Left ventricle myocardium superior (tissue), 1 donor: ENCODE data around the gene CDH7. TPM values are rescaled to one million over a fixed set of nuclear protein-coding genes. Genes with fewer than 3 reads are reported as not detected.

ENCODE experiments used
- ATAC-seq: fragments of 200-7000 bp; cut with Tn5 transposase; one replicate; pipeline ENCODE4 v1.9.1; 2020; ENCODE audit warnings: mild to moderate bottlenecking, moderate library complexity
- DNase-seq: peaks from one replicate; pipeline ENCODE4 v3.0.0-alpha.2; 2020
- intact Hi-C: fragments of 100-400 bp; cut with micrococcal nuclease; formaldehyde crosslinking; loops from one replicate; pipeline ENCODE4 v1.11.0; 2022
- total RNA-seq: library from RNA; stranded (reverse); fragmentation: NEBNext Ultra II Directional; extraction: Animal tissue kit (Norgen Biotek cat#: 25700); gene quantifications from one replicate; pipeline ENCODE4 v1.2.1, GENCODE V29; 2021
- donor health status: DM: no; HTN: yes; CAD: no; lungs with severe emphysema.

The CDH7 gene
- total RNA-seq, 1 donor from 2014 or later = 0.05 TPM

GRCh38 chr18:65869527-65869926 is 118.7 kb downstream of the CDH7 start:
- ATAC-seq = no peak
- intact Hi-C loops = no loop called here
- DNase-seq = no peak

- ATAC-seq = no peak
- intact Hi-C loops = no loop called here
Measured at GRCh38 chr18:65876310-65876709, 125.5 kb downstream of the CDH7 start.

GRCh38 chr18:65897292-65897691 is 146.5 kb downstream of the CDH7 start:
- intact Hi-C loops = no loop called here
- ATAC-seq (no peak), DNase-seq (no peak)

More at GRCh38 chr18:65876310-65876709, 125.5 kb downstream of the CDH7 start:
- DNase-seq = no peak

GRCh38 chr18:65901522-65901921 is 150.7 kb downstream of the CDH7 start:
- ATAC-seq = no peak
- intact Hi-C loops = no loop called here
- no peak for DNase-seq

- DNase-seq = no peak
- intact Hi-C loops = no loop called here
- ATAC-seq = no peak
Measured at GRCh38 chr18:65906621-65907034, 155.8 kb downstream of the CDH7 start.

- DNase-seq = no peak
- no peak for ATAC-seq
- intact Hi-C loops = no loop called here
Measured at GRCh38 chr18:65907281-65907680, 156.5 kb downstream of the CDH7 start.

- no peak for ATAC-seq
- no peak for DNase-seq
- intact Hi-C loops = no loop called here
Measured at GRCh38 chr18:65919018-65919417, 168.2 kb downstream of the CDH7 start.

- intact Hi-C loops = no loop called here
- ATAC-seq (no peak), DNase-seq (no peak)
Measured at GRCh38 chr18:65919663-65920062, 168.9 kb downstream of the CDH7 start.

- intact Hi-C loops = no loop called here
- ATAC-seq = no peak
- no peak for DNase-seq
Measured at GRCh38 chr18:65922103-65922502, 171.3 kb downstream of the CDH7 start.

- intact Hi-C loops = no loop called here
- ATAC-seq = no peak
Measured at GRCh38 chr18:65924904-65925303, 174.1 kb downstream of the CDH7 start.

GRCh38 chr18:65934874-65935273 is 184.1 kb downstream of the CDH7 start:
- no peak for DNase-seq
- ATAC-seq = no peak
- intact Hi-C loops = no loop called here

More at GRCh38 chr18:65924904-65925303, 174.1 kb downstream of the CDH7 start:
- no peak for DNase-seq

GRCh38 chr18:65936678-65937077 is 185.9 kb downstream of the CDH7 start:
- no peak for ATAC-seq
- no peak for DNase-seq
- intact Hi-C loops = no loop called here

GRCh38 chr18:65937180-65937579 is 186.4 kb downstream of the CDH7 start:
- intact Hi-C loops = no loop called here
- no peak for ATAC-seq
- no peak for DNase-seq

- intact Hi-C loops = no loop called here
- no peak for ATAC-seq
Measured at GRCh38 chr18:65938592-65939372, 188.0 kb downstream of the CDH7 start.

More at GRCh38 chr18:65938592-65939372, 188.0 kb downstream of the CDH7 start:
- no peak for DNase-seq
